Measurements from ENCODE around the gene ZC3H4. TPM values are rescaled to one million over a fixed set of nuclear protein-coding genes. Genes with fewer than 3 reads are reported as not detected.

Gene ZC3H4
- total and polyA plus RNA-seq, 2 experiments from 2014 or later = 26.7 to 36.9 TPM

- TF ChIP-seq REST (IDR thresholded peaks at IDR 0.05; ENCODE audit: unreplicated experiment) = no peak
- no peak for TF ChIP-seq EZH2phosphoT487 (IDR thresholded peaks at IDR 0.05; ENCODE audit: unreplicated experiment)
Measured at GRCh38 chr19:47039239-47039874, 74.2 kb downstream of the ZC3H4 start (continued).

- H3K4me3 Mint-ChIP-seq = no peak overlapping the region; the same call in 2 of the 3 replicates
- TF ChIP-seq EZH2 (IDR thresholded peaks at IDR 0.05; ENCODE audit: low read depth, unreplicated experiment) (no peak), NANOG (IDR thresholded peaks at IDR 0.05; ENCODE audit: borderline replicate concordance) (no peak), POLR2AphosphoS5 (IDR thresholded peaks at IDR 0.05; ENCODE audit: low read depth) (no peak), CREB1 (CRISPR knock-in tag; IDR thresholded peaks at IDR 0.05; ENCODE audit: low read depth) (no peak), EZH2phosphoT487 (IDR thresholded peaks at IDR 0.05; ENCODE audit: unreplicated experiment) (no peak), CTCF (conservative IDR thresholded peaks at IDR 0.05; ENCODE audit: low read depth in 2 of 2) (no peak), ZNF331 (CRISPR knock-in tag; IDR thresholded peaks at IDR 0.05; ENCODE audit: low read depth) (no peak), STAT1 (IDR thresholded peaks at IDR 0.05; ENCODE audit: unreplicated experiment) (no peak), ZNF114 (CRISPR knock-in tag; IDR thresholded peaks at IDR 0.05) (no peak), REST (IDR thresholded peaks at IDR 0.05; ENCODE audit: unreplicated experiment) (no peak), JUNB (IDR thresholded peaks at IDR 0.05; ENCODE audit: unreplicated experiment) (no peak)
Measured at GRCh38 chr19:47037766-47038165, 75.8 kb downstream of the ZC3H4 start.

More at GRCh38 chr19:47037766-47038165, 75.8 kb downstream of the ZC3H4 start:
- no peak overlapping the region for H3K4me2 ChIP-seq
- H3K27me3 ChIP-seq (ENCODE audit: insufficient read depth) = no peaks in the 10 kb centered on the region
- H3K36me3 Mint-ChIP-seq (ENCODE audit: low read depth) = no peaks in the 10 kb centered on the region
- H3K27ac ChIP-seq (ENCODE audit: low read depth) = no peak overlapping the region
- ATAC-seq (no peak), DNase-seq (ENCODE audit: low spot score) (no peak)
- H4K20me1 ChIP-seq (replicated peaks; ENCODE audit: insufficient read depth) = no peaks in the 10 kb centered on the region; the same call in 1 of the 2 replicates
- no peak overlapping the region for H2AFZ ChIP-seq
- no peaks in the 10 kb centered on the region for H3K9me2 ChIP-seq (ENCODE audit: insufficient read depth)
- H3K36me3 ChIP-seq (ENCODE audit: insufficient read depth) = no peaks in the 10 kb centered on the region
- H3K9me3 Mint-ChIP-seq = no peaks in the 10 kb centered on the region
- no peak overlapping the region for H3K27ac Mint-ChIP-seq
- peaks cover 6% of the 10 kb centered on the region for H3K4me1 ChIP-seq (ENCODE audit: insufficient read depth)
- H3K27me3 Mint-ChIP-seq (ENCODE audit: insufficient read depth, low read depth, poor library complexity) = peaks cover 36% of the 10 kb centered on the region
- peaks cover 13% of the 10 kb centered on the region for H3K4me1 Mint-ChIP-seq
- no peaks in the 10 kb centered on the region for H3K79me2 ChIP-seq (replicated peaks; ENCODE audit: insufficient read depth)
- H3F3A ChIP-seq (replicated peaks; ENCODE audit: low read depth) = 0 out of 2 replicates have a peak, but pooled peaks cover 3% of the 10 kb centered on the region
- H3K4me3 ChIP-seq = no peak overlapping the region
